GM21360 (cell line): Measurements from ENCODE around the gene PDE8A.

Experiments used
- ATAC-seq: cut with Tn5 transposase; IDR thresholded peaks from one replicate; pipeline ENCODE4 v1.9.1; 2021; ENCODE audit warnings: mild to moderate bottlenecking, moderate library complexity; ENCODE audit not compliant: unreplicated experiment

PDE8A gene

GRCh38 chr15:85071061-85071460 lies 89.4 kb downstream of the PDE8A start:
- no peak for ATAC-seq

- no peak for ATAC-seq
Measured at GRCh38 chr15:85071504-85071903, 89.8 kb downstream of the PDE8A start.

GRCh38 chr15:85072917-85073316 lies 91.3 kb downstream of the PDE8A start:
- no peak for ATAC-seq

- peak; percentile 79 for ATAC-seq
Measured at GRCh38 chr15:85073556-85074194, 92.0 kb downstream of the PDE8A start.

GRCh38 chr15:85086855-85087254 lies 105.2 kb downstream of the PDE8A start:
- ATAC-seq, result no peak

- ATAC-seq, result no peak
Measured at GRCh38 chr15:85088300-85088699, 106.6 kb downstream of the PDE8A start.

GRCh38 chr15:85089929-85090597 lies 108.4 kb downstream of the PDE8A start:
- no peak for ATAC-seq

GRCh38 chr15:85091990-85092389 lies 110.3 kb downstream of the PDE8A start:
- ATAC-seq, result no peak

GRCh38 chr15:85094685-85095084 lies 113.0 kb downstream of the PDE8A start:
- ATAC-seq, result no peak

GRCh38 chr15:85095566-85095965 lies 113.9 kb downstream of the PDE8A start:
- no peak for ATAC-seq

GRCh38 chr15:85097250-85097649 lies 115.6 kb downstream of the PDE8A start:
- ATAC-seq, result no peak

GRCh38 chr15:85097725-85098124 lies 116.1 kb downstream of the PDE8A start:
- ATAC-seq, result no peak

- ATAC-seq, result no peak
Measured at GRCh38 chr15:85099195-85099803, 117.6 kb downstream of the PDE8A start.

GRCh38 chr15:85100186-85100937 lies 118.7 kb downstream of the PDE8A start:
- no peak for ATAC-seq

GRCh38 chr15:85104584-85104983 lies 122.9 kb downstream of the PDE8A start:
- ATAC-seq, result no peak

GRCh38 chr15:85108136-85108535 lies 126.5 kb downstream of the PDE8A start:
- no peak for ATAC-seq

- ATAC-seq, result no peak
Measured at GRCh38 chr15:85109333-85109732, 127.7 kb downstream of the PDE8A start.

GRCh38 chr15:85112997-85113396 lies 131.3 kb downstream of the PDE8A start:
- ATAC-seq, result no peak

- no peak for ATAC-seq
Measured at GRCh38 chr15:85114886-85115285, 133.2 kb downstream of the PDE8A start.

GRCh38 chr15:85116066-85116465 lies 134.4 kb downstream of the PDE8A start:
- ATAC-seq, result no peak

- no peak for ATAC-seq
Measured at GRCh38 chr15:85116494-85116893, 134.8 kb downstream of the PDE8A start.
